A204.1 (cell line): ENCODE results near the gene XAB2.

Experiments
- FAIRE-seq: peaks from 2 replicates; lab custom pipeline; 2012; peaks lifted over from hg19 to GRCh38; lab: Jason Lieb, UNC

Gene XAB2

GRCh38 chr19:7632340-7633203, 3.2 kb upstream of the XAB2 start:
- FAIRE-seq = no peak

GRCh38 chr19:7631577-7631976, 2.2 kb upstream of the XAB2 start:
- FAIRE-seq = no peak

DNA sequence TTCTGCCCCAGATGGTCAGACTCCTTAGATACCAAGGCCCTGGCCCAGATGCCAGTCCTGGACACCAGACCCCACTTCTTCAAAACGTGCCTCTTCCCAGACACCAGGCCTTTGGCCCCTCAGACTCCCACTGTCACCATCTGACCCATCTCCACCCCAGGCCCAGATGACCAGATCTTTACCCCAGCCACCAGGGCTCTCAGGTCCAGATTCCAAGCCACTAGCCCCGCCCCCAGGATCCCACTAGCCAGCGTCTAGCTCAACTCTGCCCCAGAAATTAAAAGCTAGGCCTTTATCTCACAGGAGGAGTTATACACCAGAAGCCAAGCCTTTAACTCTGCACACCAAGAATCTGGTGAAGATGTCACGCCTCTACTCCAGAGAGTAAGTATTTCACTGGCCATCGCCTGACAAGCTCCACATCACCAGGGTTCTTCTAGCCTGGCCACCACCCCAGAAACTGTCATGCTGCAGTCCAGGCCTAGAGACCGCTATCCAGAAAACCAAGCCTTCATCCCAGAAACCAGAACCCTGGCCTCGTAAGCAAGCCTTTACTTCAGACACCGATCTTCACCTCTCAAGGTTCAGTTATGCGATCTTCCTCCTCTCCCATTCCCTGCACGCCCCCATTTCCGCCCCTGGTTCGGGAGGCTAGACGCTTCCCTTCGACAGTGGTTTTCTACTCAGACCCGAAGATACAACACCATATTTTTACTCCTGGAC, 595 bp downstream of the XAB2 start:
- FAIRE-seq = no peak

- no peak for FAIRE-seq
These were observed 2.2 kb downstream of the XAB2 start for GRCh38 chr19:7627166-7627565.

DNA sequence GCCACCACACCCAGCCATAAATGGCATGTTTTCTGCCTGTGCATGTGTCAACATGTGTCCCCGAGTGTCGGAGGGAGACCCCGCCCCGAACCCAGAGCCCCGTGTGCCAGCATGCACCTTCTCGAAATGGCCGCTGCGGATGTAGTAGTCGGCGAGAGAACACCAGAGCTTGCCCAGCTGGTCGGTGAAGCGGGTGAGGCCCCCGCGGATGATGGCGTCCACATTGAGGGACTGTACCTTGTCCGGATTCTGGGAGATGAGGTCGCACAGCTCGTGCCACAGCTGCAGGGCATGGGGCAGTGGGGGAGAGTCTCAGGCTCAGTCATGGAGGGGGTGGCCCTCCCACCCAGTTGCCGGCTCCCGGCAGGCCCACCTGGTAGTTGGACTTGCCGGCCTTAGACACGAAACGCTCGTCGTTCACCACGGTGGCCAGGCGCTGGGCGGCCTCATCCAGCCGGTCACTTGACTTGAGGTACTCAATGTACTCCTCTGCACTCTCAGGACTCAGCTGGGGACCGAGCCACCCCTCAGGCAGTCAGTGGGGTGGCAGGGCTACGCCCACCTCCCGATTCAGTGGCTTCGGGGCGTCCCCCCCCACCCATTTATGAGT, 3.5 kb downstream of the XAB2 start:
- FAIRE-seq = no peak

- no peak for FAIRE-seq
These were observed 4.5 kb downstream of the XAB2 start for GRCh38 chr19:7624810-7625209.

- no peak for FAIRE-seq
These were observed 5.4 kb downstream of the XAB2 start for GRCh38 chr19:7623725-7624603.

GRCh38 chr19:7622933-7623685, 6.2 kb downstream of the XAB2 start:
- FAIRE-seq = no peak

GRCh38 chr19:7620442-7621412, 8.6 kb downstream of the XAB2 start:
- FAIRE-seq = no peak

DNA sequence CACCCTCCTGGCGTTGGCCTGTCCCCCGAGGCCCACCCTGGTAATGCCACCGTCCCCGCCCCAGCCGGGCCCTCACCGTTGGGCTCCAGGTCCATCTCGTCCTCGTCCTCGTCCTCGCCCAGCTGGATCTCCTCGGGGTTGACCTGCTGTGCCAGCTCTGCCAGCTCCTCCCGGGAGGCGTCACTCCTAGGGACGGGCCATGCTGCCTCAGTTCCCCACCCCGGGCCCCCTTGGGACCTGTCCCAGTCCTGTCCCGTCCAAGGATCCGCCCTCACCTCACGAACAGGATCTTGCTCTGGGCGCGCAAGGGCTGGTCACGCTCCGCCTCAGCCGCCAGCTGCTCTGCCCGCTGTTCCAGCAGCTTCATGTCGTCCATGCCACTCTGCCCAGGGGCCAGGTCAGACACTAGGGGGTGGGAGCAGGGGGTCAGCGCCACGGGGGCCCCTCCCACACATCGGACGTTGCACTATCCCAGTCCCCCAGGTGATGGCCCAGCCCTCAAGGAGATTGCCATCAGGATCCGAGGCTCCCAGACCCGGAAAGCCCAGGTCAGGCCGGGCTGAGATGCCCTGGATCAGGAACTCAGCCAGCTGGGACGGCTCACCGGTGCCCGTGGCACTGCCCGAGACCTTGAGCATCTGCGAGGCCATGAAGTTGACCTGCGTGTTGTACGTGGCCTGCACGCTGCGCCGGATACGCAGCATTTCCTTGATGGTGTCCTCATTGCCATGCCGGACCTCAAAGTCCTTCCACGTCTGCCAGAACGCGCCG, 9.5 kb downstream of the XAB2 start:
- FAIRE-seq = no peak

- FAIRE-seq = no peak
These were observed 10.4 kb downstream of the XAB2 start for GRCh38 chr19:7618771-7619510.

DNA sequence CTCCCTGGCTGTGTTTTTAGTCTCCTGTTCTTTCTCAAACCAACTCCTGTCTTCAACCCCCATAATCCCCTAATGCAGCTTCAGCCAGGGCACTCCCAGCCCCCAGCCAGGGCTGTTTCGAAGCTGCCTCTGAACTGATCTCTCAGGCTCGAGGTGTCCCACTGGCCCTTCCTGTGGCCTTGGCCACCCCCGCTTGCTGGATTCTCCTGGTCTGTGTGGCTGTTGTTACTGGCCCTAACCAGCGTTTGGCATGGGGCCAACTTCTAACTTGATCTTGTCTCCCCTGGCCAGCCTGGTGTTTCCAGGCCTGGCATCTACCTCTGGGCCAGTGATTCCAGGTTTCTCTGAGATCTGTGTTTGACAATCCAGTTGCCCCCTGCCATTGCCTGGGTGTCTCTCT, 11.0 kb downstream of the XAB2 start:
- no peak for FAIRE-seq

DNA sequence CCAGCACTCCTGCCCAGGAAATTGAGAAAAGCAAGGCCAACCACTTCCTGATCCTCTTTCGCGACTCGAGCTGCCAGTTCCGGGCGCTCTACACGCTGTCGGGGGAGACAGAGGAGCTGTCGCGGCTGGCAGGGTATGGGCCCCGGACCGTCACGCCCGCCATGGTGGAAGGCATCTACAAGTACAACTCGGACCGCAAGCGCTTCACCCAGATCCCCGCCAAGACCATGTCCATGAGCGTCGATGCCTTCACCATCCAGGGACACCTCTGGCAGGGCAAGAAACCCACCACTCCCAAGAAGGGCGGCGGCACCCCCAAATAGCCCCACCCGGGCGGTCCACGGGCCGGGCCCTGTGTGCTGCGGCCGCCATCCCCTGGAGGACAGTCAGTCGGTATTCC, 11.6 kb downstream of the XAB2 start:
- FAIRE-seq = no peak

DNA sequence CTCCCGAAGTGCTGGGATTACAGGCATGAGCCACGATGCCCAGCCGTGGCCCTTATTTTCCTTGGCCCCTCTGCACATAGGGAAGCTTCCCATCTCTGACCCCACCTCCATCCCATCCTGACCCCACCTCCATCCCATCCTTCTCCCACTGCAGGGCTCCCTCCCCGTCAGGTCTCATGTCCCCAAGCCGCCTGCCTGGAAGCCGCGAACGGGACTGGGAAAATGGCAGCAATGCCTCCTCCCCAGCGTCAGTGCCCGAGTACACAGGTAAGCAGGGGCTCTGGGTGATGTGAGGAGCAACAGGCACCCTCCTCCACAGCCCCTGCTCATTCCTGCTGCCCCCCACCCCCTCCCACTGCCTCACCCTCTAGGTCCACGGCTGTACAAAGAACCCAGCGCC, 12.2 kb downstream of the XAB2 start:
- no peak for FAIRE-seq

DNA sequence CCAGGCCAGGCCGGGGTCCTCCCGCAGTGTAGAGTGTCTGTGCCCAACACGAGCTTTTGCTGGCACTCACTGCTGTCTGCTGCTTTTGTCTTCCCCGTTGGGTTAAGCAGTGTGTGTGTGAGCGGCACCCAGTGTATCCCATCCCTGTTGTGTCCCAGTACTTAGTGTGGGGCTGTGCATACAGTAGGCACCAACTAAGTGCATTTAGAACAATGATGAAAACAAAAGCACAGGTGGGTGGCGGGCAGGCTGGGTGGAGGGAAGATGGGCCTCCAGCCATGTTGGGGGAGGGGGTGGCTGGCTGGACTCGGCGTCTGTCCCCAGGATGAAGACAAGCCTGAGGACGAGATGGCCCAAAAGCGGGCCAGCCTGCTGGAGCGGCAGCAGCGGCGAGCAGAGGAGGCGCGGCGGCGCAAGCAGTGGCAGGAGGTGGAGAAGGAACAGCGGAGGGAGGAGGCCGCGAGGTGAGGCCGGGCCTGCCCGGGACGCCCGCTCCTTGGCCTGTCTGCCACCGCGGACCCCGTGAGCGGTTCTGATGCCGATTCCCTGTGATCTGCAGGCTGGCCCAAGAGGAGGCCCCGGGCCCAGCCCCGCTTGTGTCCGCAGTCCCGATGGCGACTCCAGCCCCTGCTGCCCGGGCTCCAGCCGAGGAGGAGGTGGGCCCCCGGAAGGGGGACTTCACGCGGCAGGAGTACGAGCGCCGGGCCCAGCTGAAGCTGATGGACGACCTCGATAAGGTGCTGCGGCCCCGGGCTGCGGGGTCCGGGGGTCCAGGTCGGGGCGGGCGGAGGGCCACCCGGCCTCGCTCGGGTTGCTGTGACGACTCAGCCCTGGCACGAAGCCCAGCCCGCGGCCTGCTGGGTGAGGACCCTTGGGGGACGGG, 14.2 kb downstream of the XAB2 start:
- no peak for FAIRE-seq

DNA sequence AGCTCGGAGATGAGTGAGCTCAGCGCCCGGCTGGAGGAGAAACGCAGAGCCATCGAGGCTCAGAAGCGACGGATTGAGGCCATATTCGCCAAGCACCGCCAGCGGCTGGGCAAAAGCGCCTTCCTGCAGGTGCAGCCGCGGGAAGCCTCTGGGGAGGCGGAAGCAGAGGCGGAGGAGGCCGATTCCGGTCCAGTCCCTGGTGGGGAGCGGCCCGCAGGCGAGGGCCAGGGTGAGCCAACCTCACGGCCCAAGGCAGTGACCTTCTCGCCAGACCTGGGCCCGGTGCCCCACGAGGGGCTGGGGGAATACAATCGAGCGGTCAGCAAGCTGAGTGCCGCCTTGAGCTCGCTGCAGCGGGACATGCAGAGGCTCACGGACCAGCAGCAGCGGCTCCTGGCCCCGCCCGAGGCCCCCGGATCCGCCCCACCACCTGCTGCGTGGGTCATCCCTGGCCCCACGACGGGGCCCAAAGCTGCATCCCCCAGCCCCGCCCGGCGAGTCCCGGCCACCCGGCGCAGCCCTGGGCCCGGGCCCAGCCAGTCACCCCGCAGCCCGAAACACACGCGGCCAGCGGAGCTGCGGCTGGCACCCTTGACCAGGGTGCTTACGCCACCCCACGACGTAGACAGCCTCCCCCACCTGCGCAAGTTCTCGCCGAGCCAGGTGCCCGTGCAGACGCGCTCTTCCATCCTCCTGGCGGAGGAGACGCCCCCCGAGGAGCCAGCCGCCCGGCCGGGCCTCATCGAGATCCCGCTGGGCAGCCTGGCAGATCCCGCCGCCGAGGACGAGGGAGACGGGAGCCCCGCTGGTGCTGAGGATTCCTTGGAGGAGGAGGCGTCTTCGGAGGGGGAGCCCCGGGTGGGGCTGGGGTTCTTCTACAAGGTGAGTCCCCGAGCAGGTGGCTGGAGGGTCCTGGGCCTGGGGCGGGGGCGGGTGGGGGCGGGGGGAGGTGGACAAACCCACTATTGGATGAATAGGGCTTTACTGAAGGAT, 16.8 kb downstream of the XAB2 start:
- FAIRE-seq = no peak
